GM12801 (cell line): ENCODE data around the gene SLC6A17.

ENCODE experiments used
- TF ChIP-seq, protein P1 (sequence below): IDR thresholded peaks from one replicate; pipeline ENCODE4 v1.5.1; 2011; ENCODE audit warnings: control low read depth; ENCODE audit not compliant: insufficient read length; ENCODE audit errors: extremely low read depth

SLC6A17 gene

DNA sequence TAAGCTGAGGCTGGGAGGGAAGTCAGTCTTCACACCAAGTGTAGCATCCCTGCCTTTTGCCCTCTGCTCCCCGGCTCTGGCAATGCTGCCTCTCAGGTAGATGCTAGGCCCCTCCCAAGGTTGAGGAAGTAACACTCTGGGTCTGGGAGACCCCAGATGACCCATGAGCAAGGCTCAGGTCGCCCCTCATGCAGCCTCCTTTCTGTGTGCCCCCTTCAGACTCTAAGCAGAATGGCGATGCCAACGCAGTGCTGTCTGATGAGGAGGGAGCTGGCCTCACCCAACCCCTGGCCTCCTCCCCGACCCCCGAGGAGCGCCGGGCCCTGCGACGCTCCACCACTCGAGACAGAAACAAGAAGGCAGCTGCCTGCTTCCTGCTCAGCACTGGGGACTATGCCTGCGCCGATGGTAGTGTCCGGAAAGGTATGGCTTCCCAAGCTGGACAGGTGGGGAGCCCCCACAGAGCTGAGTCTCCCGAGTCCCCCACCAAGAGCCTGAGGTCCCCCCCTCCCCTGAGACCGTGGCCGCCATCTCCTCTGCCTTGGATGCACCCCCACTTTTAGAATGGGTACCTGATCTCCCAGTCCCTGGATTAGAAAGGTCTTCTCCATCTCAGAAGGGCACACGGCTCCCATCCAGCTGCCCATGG, 75.6 kb downstream of the SLC6A17 start:
- TF ChIP-seq, protein P1, sequence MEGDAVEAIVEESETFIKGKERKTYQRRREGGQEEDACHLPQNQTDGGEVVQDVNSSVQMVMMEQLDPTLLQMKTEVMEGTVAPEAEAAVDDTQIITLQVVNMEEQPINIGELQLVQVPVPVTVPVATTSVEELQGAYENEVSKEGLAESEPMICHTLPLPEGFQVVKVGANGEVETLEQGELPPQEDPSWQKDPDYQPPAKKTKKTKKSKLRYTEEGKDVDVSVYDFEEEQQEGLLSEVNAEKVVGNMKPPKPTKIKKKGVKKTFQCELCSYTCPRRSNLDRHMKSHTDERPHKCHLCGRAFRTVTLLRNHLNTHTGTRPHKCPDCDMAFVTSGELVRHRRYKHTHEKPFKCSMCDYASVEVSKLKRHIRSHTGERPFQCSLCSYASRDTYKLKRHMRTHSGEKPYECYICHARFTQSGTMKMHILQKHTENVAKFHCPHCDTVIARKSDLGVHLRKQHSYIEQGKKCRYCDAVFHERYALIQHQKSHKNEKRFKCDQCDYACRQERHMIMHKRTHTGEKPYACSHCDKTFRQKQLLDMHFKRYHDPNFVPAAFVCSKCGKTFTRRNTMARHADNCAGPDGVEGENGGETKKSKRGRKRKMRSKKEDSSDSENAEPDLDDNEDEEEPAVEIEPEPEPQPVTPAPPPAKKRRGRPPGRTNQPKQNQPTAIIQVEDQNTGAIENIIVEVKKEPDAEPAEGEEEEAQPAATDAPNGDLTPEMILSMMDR = no peak

DNA sequence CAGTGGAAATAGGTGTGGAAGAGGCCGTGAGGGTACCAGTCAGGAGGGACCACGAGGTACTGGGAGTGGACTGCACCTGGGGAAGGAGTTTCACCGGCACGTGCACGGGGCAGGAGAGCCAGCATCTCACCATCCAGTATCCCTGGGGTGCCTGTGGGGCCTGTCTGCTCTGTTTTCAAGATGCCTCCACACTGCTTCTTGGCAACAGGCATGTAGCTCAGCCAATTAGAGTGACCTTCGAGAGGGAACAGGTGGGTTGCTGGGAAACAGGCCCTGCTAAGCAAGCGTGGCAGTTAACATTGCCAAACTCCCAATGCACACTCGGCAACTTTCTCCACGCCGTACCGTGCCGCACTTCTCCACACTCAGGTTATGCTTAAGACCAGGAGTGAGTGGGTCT, 77.5 kb downstream of the SLC6A17 start:
- TF ChIP-seq, protein P1 = no peak

DNA sequence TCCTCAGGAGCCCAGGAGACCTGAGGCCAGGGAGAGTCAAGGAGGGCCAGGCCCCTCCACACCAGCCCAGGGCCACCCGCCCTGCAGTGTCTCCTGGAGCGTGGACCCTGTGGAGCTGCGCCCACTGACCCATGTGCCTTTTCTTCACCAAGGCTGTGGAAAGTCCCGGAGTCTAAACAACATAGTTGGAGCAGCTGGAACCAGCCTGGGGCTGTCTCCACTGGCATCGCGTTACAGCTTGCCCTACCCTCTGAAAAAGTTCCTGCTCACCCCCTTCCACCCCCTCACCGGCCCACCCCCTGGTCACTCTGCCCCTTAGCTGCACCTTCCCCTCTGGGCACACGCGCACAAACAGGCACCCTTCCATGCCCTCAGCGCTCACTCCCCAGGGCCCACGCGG, 78.1 kb downstream of the SLC6A17 start:
- TF ChIP-seq, protein P1 = no peak

DNA sequence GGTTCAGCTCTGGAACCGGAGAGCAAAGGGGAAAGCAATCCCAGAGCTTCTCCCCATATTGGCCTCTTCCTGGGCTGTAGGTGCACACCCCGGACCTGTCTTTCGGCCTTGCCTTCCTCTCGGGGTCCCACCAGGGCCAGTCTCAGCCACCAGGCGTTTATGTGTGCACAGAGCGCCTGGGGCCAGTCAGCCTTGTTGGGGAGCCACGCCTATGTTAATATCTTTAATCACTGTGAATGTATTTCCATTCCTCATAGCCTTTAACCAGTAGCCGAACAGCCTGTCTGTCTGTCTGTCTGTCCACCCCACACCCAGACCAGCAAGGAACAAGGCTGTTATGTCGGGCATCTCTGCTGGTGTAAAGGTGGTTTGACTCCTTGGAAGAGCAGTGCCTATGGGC, 78.6 kb downstream of the SLC6A17 start:
- TF ChIP-seq, protein P1 = no peak

DNA sequence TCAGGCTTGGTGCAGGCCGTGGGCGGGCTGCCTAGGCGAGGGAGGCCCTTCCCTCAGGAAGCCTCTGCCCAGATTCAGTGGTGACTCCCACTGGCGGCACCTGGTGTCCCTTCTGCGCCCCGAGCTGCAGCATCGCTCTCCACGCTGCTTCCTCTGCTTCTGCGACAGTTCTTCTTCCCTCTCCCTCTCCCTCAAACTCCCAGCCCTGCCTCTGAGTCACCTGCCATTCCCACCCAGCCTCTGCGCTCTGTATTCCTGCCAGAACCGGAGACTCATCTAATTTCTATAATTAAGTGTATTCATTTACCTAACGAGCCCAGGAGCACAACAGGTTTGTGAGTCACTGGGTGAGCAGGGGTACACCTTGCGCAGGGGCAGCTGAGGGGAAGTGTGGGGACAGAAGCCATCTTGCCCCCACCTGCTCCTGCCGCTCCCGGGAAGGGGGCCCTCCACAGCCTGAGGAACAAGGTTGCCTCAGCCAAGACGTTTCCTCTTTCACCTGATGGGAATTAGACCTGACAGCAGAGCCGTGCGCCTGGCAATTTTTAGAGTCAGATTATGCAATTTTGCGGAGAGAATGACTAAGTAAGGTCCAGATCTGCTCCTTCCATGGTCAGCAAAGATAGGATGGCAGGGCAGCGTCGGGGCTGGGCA, 79.2 kb downstream of the SLC6A17 start:
- TF ChIP-seq, protein P1 = no peak

DNA sequence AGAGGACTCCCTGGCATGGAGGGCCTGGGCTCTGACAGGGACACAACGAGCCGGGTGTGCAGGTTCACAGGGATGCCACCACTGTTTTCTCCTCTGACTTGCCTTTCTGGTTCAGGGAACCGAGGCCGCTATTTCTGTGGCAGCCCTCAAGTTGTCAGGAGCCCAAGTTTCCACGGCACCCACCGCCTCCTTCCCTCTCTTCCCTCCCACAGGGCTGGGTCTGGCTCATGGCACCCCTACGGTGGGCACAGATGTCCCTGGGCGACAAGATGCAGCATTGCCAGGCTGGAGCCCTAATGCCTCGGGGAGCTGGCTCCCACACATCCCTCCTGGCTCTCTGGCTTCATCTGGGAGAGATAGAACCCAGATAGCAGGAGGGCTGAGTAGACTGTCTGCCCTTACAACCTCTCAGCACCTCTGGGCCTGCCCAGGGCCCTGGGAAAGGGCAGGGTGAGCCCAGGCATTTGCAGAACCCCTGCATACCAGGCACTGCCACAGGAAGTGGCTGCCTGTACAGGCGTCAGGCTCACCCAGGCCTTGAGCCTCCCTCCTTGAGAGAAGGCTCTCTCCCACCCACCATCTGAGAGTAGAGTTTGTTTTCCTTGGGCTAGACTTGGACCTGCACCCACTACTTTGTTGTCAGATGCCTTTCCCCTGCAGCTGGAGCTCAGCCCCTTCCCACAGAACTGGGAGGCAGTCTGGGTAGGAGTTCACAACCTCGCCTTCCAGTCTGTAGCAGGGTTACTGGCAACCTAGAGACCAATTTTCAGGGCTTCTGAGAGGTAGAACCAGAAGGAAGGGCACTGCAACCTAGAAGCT, 80.3 kb downstream of the SLC6A17 start:
- TF ChIP-seq, protein P1 = no peak

DNA sequence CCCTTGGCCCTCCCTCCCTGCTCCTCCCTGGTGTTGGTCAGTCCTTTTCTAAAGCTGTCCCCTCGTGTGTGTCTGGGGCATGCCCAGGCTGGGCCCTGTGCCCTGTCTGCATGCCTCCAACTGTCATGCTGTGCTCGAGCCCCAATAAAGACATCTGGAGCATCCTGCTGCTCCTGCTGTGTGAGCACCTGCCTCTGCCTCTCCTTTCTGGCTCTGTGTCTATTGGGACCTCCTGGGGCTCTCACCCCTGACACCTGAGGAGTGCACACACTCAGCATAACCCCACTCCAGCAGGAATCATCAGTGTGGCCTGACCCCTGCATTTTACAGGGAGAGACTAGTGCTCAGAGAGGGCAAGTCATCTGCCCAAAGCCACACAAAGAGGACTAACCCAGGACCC, 83.6 kb downstream of the SLC6A17 start:
- TF ChIP-seq, protein P1 = no peak
